ENCODE measurements around the gene ZC3H7A.

- no peak for TF ChIP-seq FOXK2 (IDR thresholded peaks at IDR 0.05)
- TF ChIP-seq FOXA1 (IDR thresholded peaks at IDR 0.05): no peak
Observed at GRCh38 chr16:11762431-11762830, 34.6 kb downstream of the ZC3H7A start.

All from HEK293T (cell line).